ENCODE results near the gene GALNT10.

DNA sequence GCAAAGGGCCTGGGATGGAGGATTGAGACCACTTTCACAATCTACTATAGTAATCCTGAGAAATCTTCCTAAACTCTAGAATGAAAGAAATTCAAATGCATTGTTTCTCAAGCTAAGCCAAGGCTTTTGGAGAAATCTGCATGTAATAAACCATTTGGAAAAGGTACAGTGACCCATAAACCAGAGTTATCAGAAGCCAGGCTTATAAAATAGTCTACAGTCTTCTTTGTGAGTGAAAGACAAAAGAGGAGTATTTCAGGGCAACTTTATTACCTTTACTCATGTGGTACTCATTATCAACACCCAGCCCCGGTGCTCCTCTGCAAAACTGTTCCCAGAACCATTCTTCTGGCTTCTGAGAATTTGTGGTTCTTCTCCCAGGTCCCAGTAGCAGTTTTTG lies 87.0 kb downstream of the GALNT10 start:
- TF ChIP-seq, protein P1, sequence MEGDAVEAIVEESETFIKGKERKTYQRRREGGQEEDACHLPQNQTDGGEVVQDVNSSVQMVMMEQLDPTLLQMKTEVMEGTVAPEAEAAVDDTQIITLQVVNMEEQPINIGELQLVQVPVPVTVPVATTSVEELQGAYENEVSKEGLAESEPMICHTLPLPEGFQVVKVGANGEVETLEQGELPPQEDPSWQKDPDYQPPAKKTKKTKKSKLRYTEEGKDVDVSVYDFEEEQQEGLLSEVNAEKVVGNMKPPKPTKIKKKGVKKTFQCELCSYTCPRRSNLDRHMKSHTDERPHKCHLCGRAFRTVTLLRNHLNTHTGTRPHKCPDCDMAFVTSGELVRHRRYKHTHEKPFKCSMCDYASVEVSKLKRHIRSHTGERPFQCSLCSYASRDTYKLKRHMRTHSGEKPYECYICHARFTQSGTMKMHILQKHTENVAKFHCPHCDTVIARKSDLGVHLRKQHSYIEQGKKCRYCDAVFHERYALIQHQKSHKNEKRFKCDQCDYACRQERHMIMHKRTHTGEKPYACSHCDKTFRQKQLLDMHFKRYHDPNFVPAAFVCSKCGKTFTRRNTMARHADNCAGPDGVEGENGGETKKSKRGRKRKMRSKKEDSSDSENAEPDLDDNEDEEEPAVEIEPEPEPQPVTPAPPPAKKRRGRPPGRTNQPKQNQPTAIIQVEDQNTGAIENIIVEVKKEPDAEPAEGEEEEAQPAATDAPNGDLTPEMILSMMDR (IDR thresholded peaks at IDR 0.05 in 8 of 11, conservative IDR thresholded peaks at IDR 0.05 in 3 of 11), result no peak
- no peak for TF ChIP-seq POLR2A (IDR thresholded peaks at IDR 0.05)

Data from spleen (tissue), 7 donors.